Measurements from ENCODE around the gene KIRREL1. TPM values are rescaled to one million over a fixed set of nuclear protein-coding genes. Genes with fewer than 3 reads are reported as not detected.

KIRREL1 gene
- total and polyA plus RNA-seq, 5 donors from 2014 or later, result not detected

DNA sequence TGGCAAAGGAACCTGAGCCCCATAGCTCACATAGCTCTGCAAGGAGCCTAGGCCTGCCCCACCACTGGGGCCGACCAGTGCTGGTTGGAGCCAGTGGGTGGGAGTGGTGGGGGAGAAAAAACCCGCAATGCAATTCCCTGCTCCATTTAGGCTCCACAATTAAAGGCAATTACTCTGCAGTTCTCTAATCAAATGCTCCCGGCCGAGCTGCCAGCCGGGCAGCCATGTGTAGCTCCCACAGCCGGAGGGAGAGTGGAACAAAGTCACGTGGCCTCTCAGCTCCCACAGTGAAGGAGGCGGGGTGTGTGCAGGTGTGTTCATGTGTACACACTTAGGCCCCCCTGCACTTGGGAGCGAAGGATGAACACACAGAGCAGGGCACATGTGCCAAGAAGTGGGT, 81.6 kb downstream of the KIRREL1 start:
- Mint-ChIP-seq H3K36me3 (no peaks in the 10 kb centered on the region), H3K9me3 (peaks cover 0 to 2% (median 0%) of the 10 kb centered on the region in 7 donors), H3K4me3 (no peak overlapping the region), H3K27ac (no peak overlapping the region), H3K4me1 (no peaks in the 10 kb centered on the region), H3K27me3 (no peaks in the 10 kb centered on the region)
- H3K27me3 ChIP-seq (ENCODE audit: control insufficient read depth, insufficient read depth, low read length), result no peaks in the 10 kb centered on the region
- no peaks in the 10 kb centered on the region for H3K4me1 ChIP-seq (ENCODE audit: control insufficient read depth, insufficient read depth, low read length, poor library complexity, severe bottlenecking)
- H3K36me3 ChIP-seq (ENCODE audit: control insufficient read depth, insufficient read depth, low read length), result no peaks in the 10 kb centered on the region
- no peak for DNase-seq
- ATAC-seq (ENCODE audit: low read depth in 2 of 2), result no peak
- no peaks in the 10 kb centered on the region for H3K9me3 ChIP-seq (ENCODE audit: control insufficient read depth in 2 of 2, low read length in 2 of 2)
- H3K27ac ChIP-seq (ENCODE audit: insufficient read depth, low read length, poor library complexity, severe bottlenecking), result no peak overlapping the region
- H3K4me3 ChIP-seq (ENCODE audit: low read depth, low read length), result no peak overlapping the region

DNA sequence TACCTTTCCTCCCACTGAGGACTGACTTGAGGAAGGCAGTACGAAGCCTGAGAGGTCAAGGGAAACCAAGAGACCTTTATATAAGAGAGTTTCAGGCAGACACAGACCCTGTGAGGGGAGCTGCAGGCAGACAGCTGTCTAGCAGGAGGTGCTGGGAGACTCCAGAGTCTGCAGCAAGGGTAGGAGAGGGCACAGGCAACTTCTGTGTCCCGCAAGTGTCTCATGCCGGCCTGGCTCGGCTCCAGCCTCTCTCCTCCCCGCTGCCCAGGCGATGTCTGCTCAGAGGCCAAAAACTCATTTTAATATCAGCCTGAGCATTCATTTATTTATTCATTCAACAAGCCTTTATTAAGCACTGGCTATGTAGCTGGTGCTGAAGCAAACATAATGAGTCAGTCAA, 83.0 kb downstream of the KIRREL1 start:
- Mint-ChIP-seq H3K9me3 (no peaks in the 10 kb centered on the region), H3K27me3 (no peaks in the 10 kb centered on the region), H3K27ac (no peak overlapping the region), H3K4me3 (no peak overlapping the region), H3K36me3 (no peaks in the 10 kb centered on the region), H3K4me1 (no peaks in the 10 kb centered on the region)
- DNase-seq (no peak), ATAC-seq (ENCODE audit: low read depth in 2 of 2) (no peak)
- no peaks in the 10 kb centered on the region for H3K9me3 ChIP-seq (ENCODE audit: control insufficient read depth in 2 of 2, low read length in 2 of 2)
- H3K36me3 ChIP-seq (ENCODE audit: control insufficient read depth, insufficient read depth, low read length), result no peaks in the 10 kb centered on the region
- no peak overlapping the region for H3K27ac ChIP-seq (ENCODE audit: insufficient read depth, low read length, poor library complexity, severe bottlenecking)
- H3K27me3 ChIP-seq (ENCODE audit: control insufficient read depth, insufficient read depth, low read length), result no peaks in the 10 kb centered on the region
- H3K4me1 ChIP-seq (ENCODE audit: control insufficient read depth, insufficient read depth, low read length, poor library complexity, severe bottlenecking), result no peaks in the 10 kb centered on the region
- H3K4me3 ChIP-seq (ENCODE audit: low read depth, low read length), result no peak overlapping the region

- Histone ChIP-seq H3K4me1 (ENCODE audit: control insufficient read depth, insufficient read depth, low read length, poor library complexity, severe bottlenecking) (no peaks in the 10 kb centered on the region), H3K27me3 (ENCODE audit: control insufficient read depth, insufficient read depth, low read length) (no peaks in the 10 kb centered on the region), H3K4me3 (ENCODE audit: low read depth, low read length) (no peak overlapping the region), H3K9me3 (ENCODE audit: control insufficient read depth in 2 of 2, low read length in 2 of 2) (no peaks in the 10 kb centered on the region), H3K27ac (ENCODE audit: insufficient read depth, low read length, poor library complexity, severe bottlenecking) (no peak overlapping the region), H3K36me3 (ENCODE audit: control insufficient read depth, insufficient read depth, low read length) (no peaks in the 10 kb centered on the region)
- no peaks in the 10 kb centered on the region for H3K4me1 Mint-ChIP-seq
- H3K9me3 Mint-ChIP-seq, result no peaks in the 10 kb centered on the region
- ATAC-seq (ENCODE audit: low read depth in 2 of 2) (no peak), DNase-seq (no peak)
- H3K27me3 Mint-ChIP-seq, result no peaks in the 10 kb centered on the region
- H3K4me3 Mint-ChIP-seq, result no peak overlapping the region
- H3K36me3 Mint-ChIP-seq, result no peaks in the 10 kb centered on the region
- H3K27ac Mint-ChIP-seq, result no peak overlapping the region
These were observed 84.2 kb downstream of the KIRREL1 start for GRCh38 chr1:158077411-158078256.

DNA sequence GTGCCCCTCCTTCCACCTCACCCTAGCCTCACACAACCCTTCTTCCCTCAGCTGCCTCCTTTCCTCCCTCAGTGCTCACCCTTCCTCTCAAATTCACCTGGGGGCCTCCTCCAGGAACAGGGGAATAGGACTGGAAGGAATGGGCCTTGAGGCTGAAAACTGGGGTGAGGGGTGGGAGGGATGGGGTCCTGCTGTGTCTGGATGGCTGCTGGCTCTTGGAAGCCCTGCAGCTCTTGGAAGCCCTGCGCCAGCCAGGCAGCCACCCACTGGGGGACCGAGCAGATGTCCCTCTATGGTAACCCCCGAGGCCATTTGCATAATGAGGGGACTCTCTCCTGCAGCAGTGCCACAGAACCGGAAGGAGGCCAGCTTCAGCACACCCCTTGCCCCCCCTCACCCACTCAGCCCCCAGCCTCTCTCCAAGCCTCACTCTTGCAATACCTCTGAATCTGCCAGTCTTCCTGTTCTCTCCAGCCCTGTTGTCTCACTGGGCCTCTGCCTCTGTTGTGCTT, 85.2 kb downstream of the KIRREL1 start:
- Histone ChIP-seq H3K4me1 (ENCODE audit: control insufficient read depth, insufficient read depth, low read length, poor library complexity, severe bottlenecking) (no peaks in the 10 kb centered on the region), H3K4me3 (ENCODE audit: low read depth, low read length) (no peak overlapping the region), H3K27ac (ENCODE audit: insufficient read depth, low read length, poor library complexity, severe bottlenecking) (no peak overlapping the region), H3K9me3 (ENCODE audit: control insufficient read depth in 2 of 2, low read length in 2 of 2) (no peaks in the 10 kb centered on the region), H3K27me3 (ENCODE audit: control insufficient read depth, insufficient read depth, low read length) (no peaks in the 10 kb centered on the region), H3K36me3 (ENCODE audit: control insufficient read depth, insufficient read depth, low read length) (no peaks in the 10 kb centered on the region)
- Mint-ChIP-seq H3K27ac (no peak overlapping the region), H3K9me3 (no peaks in the 10 kb centered on the region), H3K27me3 (no peaks in the 10 kb centered on the region), H3K4me3 (no peak overlapping the region), H3K4me1 (no peaks in the 10 kb centered on the region), H3K36me3 (no peaks in the 10 kb centered on the region)
- ATAC-seq (ENCODE audit: low read depth in 2 of 2), result no peak
- no peak for DNase-seq

GRCh38 chr1:158080066-158080465, 86.6 kb downstream of the KIRREL1 start:
- peak overlapping the region in 1 of 3 donors; percentile 87 for H3K27ac Mint-ChIP-seq
- Histone ChIP-seq H3K27ac (ENCODE audit: insufficient read depth, low read length, poor library complexity, severe bottlenecking) (no peak overlapping the region), H3K36me3 (ENCODE audit: control insufficient read depth, insufficient read depth, low read length) (no peaks in the 10 kb centered on the region), H3K4me1 (ENCODE audit: control insufficient read depth, insufficient read depth, low read length, poor library complexity, severe bottlenecking) (no peaks in the 10 kb centered on the region), H3K4me3 (ENCODE audit: low read depth, low read length) (no peak overlapping the region), H3K9me3 (ENCODE audit: control insufficient read depth in 2 of 2, low read length in 2 of 2) (no peaks in the 10 kb centered on the region), H3K27me3 (ENCODE audit: control insufficient read depth, insufficient read depth, low read length) (no peaks in the 10 kb centered on the region)
- DNase-seq (no peak), ATAC-seq (ENCODE audit: low read depth in 2 of 2) (no peak)
- no peaks in the 10 kb centered on the region for H3K36me3 Mint-ChIP-seq
- H3K4me3 Mint-ChIP-seq, result peak overlapping the region in 1 of 4 donors; percentile 55
- H3K4me1 Mint-ChIP-seq, result no peaks in the 10 kb centered on the region
- no peaks in the 10 kb centered on the region for H3K27me3 Mint-ChIP-seq
- H3K9me3 Mint-ChIP-seq, result no peaks in the 10 kb centered on the region

DNA sequence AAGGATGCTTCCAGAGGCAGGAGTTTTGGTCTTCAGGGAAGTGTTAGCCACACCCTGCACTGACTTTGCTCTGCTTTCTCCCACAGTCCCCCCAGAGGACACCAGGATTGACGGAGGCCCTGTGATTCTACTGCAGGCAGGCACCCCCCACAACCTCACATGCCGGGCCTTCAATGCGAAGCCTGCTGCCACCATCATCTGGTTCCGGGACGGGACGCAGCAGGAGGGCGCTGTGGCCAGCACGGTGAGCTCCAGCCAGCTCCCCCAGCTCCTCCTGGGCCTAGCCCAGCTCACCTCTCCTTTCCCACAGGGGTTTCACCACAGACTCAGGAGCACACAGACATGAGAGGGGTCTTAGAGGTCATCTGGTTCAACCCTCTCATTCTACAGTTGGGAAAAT, 90.9 kb downstream of the KIRREL1 start:
- H3K27ac ChIP-seq (ENCODE audit: insufficient read depth, low read length, poor library complexity, severe bottlenecking), result no peak overlapping the region
- no peaks in the 10 kb centered on the region for H3K36me3 Mint-ChIP-seq
- H3K27me3 Mint-ChIP-seq, result no peaks in the 10 kb centered on the region
- DNase-seq (no peak), ATAC-seq (ENCODE audit: low read depth in 2 of 2) (no peak)
- H3K4me3 Mint-ChIP-seq, result no peak overlapping the region
- H3K27me3 ChIP-seq (ENCODE audit: control insufficient read depth, insufficient read depth, low read length), result no peaks in the 10 kb centered on the region
- no peaks in the 10 kb centered on the region for H3K9me3 ChIP-seq (ENCODE audit: control insufficient read depth in 2 of 2, low read length in 2 of 2)
- H3K4me3 ChIP-seq (ENCODE audit: low read depth, low read length), result no peak overlapping the region
- H3K36me3 ChIP-seq (ENCODE audit: control insufficient read depth, insufficient read depth, low read length), result no peaks in the 10 kb centered on the region
- H3K9me3 Mint-ChIP-seq, result no peaks in the 10 kb centered on the region
- H3K4me1 Mint-ChIP-seq, result no peaks in the 10 kb centered on the region
- H3K27ac Mint-ChIP-seq, result no peak overlapping the region
- H3K4me1 ChIP-seq (ENCODE audit: control insufficient read depth, insufficient read depth, low read length, poor library complexity, severe bottlenecking), result no peaks in the 10 kb centered on the region

- H3K27ac ChIP-seq (ENCODE audit: insufficient read depth, low read length, poor library complexity, severe bottlenecking), result no peak overlapping the region
- Mint-ChIP-seq H3K27ac (no peak overlapping the region), H3K4me1 (no peaks in the 10 kb centered on the region), H3K4me3 (no peak overlapping the region), H3K9me3 (no peaks in the 10 kb centered on the region), H3K36me3 (no peaks in the 10 kb centered on the region), H3K27me3 (no peaks in the 10 kb centered on the region)
- no peak for ATAC-seq (ENCODE audit: low read depth in 2 of 2)
- H3K4me1 ChIP-seq (ENCODE audit: control insufficient read depth, insufficient read depth, low read length, poor library complexity, severe bottlenecking), result no peaks in the 10 kb centered on the region
- no peaks in the 10 kb centered on the region for H3K27me3 ChIP-seq (ENCODE audit: control insufficient read depth, insufficient read depth, low read length)
- no peak overlapping the region for H3K4me3 ChIP-seq (ENCODE audit: low read depth, low read length)
- H3K9me3 ChIP-seq (ENCODE audit: control insufficient read depth in 2 of 2, low read length in 2 of 2), result no peaks in the 10 kb centered on the region
- no peak for DNase-seq
- no peaks in the 10 kb centered on the region for H3K36me3 ChIP-seq (ENCODE audit: control insufficient read depth, insufficient read depth, low read length)
These were observed 91.3 kb downstream of the KIRREL1 start for GRCh38 chr1:158084747-158085146.

Measured in CD4-positive, CD25-positive, alpha-beta regulatory T cell (primary cell).